ENCODE results near the gene FRMD4A. TPM values are rescaled to one million over a fixed set of nuclear protein-coding genes. Genes with fewer than 3 reads are reported as not detected.

The FRMD4A gene
- polyA plus RNA-seq, 1 donor (not counting 4 experiments of a cell fraction or from before 2014, with no cell fraction given), result 12.9 TPM

DNA sequence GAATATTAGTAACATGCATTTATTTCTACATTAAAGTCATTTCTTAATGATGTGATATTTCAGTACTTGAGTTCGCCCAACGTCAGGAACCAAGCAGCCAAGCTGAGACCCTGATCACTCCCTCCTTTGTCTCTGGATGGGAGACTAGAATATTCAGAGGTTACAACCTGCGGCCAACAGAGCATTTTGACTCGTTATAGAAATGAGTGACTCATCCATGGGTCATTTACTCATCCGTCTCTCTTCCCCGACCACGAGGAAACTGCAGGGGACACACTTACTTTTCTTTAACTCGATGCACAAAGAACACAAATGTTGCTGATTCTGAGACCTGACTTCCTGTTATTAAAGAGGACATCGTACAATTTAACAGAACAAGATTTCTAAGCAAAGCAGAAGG lies 343.3 kb downstream of the FRMD4A start:
- DNase-seq (ENCODE audit: low read depth, low spot score), result no peak
- Histone ChIP-seq H3K27me3 (ENCODE audit: control insufficient read depth, extremely low read depth, insufficient read depth, low read length) (no peaks in the 10 kb centered on the region), H3K9me3 (ENCODE audit: control insufficient read depth, low read depth, low read length) (no peaks in the 10 kb centered on the region), H2AFZ (ENCODE audit: control insufficient read depth, low read length) (no peak overlapping the region), H3K9me1 (ENCODE audit: control insufficient read depth, extremely low read depth, insufficient read depth, low read length) (no peaks in the 10 kb centered on the region), H3K27ac (ENCODE audit: control insufficient read depth, insufficient read depth, low read length) (no peak overlapping the region), H4K20me1 (ENCODE audit: control insufficient read depth, extremely low read depth, insufficient read depth, low read length) (no peaks in the 10 kb centered on the region), H3K9ac (ENCODE audit: control insufficient read depth, extremely low read depth, insufficient read depth, low read length) (no peak overlapping the region), H3K4me3 (ENCODE audit: control insufficient read depth in 2 of 3, extremely low read depth in 1 of 3, insufficient read depth in 2 of 3, low read depth in 1 of 3, low read length in 3 of 3) (no peak overlapping the region), H3K4me2 (ENCODE audit: control insufficient read depth, extremely low read depth, insufficient read depth, low read depth, low read length) (no peak overlapping the region), H3K4me1 (ENCODE audit: control insufficient read depth, extremely low read depth, insufficient read depth, low read length) (peaks cover 14% of the 10 kb centered on the region), H3K79me2 (ENCODE audit: control insufficient read depth, insufficient read depth, low read length) (no peaks in the 10 kb centered on the region), H3K36me3 (ENCODE audit: control insufficient read depth in 2 of 2, extremely low read depth in 1 of 2, insufficient read depth in 2 of 2, low read length in 2 of 2) (no peaks in the 10 kb centered on the region)
- dilution Hi-C loops (cut with MboI; ENCODE audit: extremely low pct_ligation_motif_present, low sequenced_read_pairs), result no loop called here
- FAIRE-seq, result peak; percentile 44
- TF ChIP-seq, protein P1, sequence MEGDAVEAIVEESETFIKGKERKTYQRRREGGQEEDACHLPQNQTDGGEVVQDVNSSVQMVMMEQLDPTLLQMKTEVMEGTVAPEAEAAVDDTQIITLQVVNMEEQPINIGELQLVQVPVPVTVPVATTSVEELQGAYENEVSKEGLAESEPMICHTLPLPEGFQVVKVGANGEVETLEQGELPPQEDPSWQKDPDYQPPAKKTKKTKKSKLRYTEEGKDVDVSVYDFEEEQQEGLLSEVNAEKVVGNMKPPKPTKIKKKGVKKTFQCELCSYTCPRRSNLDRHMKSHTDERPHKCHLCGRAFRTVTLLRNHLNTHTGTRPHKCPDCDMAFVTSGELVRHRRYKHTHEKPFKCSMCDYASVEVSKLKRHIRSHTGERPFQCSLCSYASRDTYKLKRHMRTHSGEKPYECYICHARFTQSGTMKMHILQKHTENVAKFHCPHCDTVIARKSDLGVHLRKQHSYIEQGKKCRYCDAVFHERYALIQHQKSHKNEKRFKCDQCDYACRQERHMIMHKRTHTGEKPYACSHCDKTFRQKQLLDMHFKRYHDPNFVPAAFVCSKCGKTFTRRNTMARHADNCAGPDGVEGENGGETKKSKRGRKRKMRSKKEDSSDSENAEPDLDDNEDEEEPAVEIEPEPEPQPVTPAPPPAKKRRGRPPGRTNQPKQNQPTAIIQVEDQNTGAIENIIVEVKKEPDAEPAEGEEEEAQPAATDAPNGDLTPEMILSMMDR (optimal IDR thresholded peaks at IDR 0.05 in 1 of 3, IDR thresholded peaks at IDR 0.05 in 1 of 3, conservative IDR thresholded peaks at IDR 0.05 in 1 of 3; ENCODE audit: extremely low read depth in 1 of 3, insufficient read depth in 2 of 3, low read length in 3 of 3), result no peak
- TF ChIP-seq EZH2 (IDR thresholded peaks at IDR 0.05; ENCODE audit: low read length), result no peak

- no peaks in the 10 kb centered on the region for H3K9me1 ChIP-seq (ENCODE audit: control insufficient read depth, extremely low read depth, insufficient read depth, low read length)
- FAIRE-seq (peak; percentile 88), DNase-seq (ENCODE audit: low read depth, low spot score) (peak; percentile 88)
- no peak overlapping the region for H2AFZ ChIP-seq (ENCODE audit: control insufficient read depth, low read length)
- H3K4me1 ChIP-seq (ENCODE audit: control insufficient read depth, extremely low read depth, insufficient read depth, low read length), result peaks cover 9% of the 10 kb centered on the region
- no peak overlapping the region for H3K9ac ChIP-seq (ENCODE audit: control insufficient read depth, extremely low read depth, insufficient read depth, low read length)
- peak overlapping the region; percentile 29 for H3K27ac ChIP-seq (ENCODE audit: control insufficient read depth, insufficient read depth, low read length)
- H4K20me1 ChIP-seq (ENCODE audit: control insufficient read depth, extremely low read depth, insufficient read depth, low read length), result no peaks in the 10 kb centered on the region
- H3K36me3 ChIP-seq (ENCODE audit: control insufficient read depth in 2 of 2, extremely low read depth in 1 of 2, insufficient read depth in 2 of 2, low read length in 2 of 2), result no peaks in the 10 kb centered on the region
- no peak overlapping the region for H3K4me2 ChIP-seq (ENCODE audit: control insufficient read depth, extremely low read depth, insufficient read depth, low read depth, low read length)
- no peaks in the 10 kb centered on the region for H3K27me3 ChIP-seq (ENCODE audit: control insufficient read depth, extremely low read depth, insufficient read depth, low read length)
- no peaks in the 10 kb centered on the region for H3K79me2 ChIP-seq (ENCODE audit: control insufficient read depth, insufficient read depth, low read length)
- no peaks in the 10 kb centered on the region for H3K9me3 ChIP-seq (ENCODE audit: control insufficient read depth, low read depth, low read length)
- TF ChIP-seq, protein P1 (optimal IDR thresholded peaks at IDR 0.05 in 1 of 3, IDR thresholded peaks at IDR 0.05 in 1 of 3, conservative IDR thresholded peaks at IDR 0.05 in 1 of 3; ENCODE audit: extremely low read depth in 1 of 3, insufficient read depth in 2 of 3, low read length in 3 of 3), result no peak
- no peak for TF ChIP-seq EZH2 (IDR thresholded peaks at IDR 0.05; ENCODE audit: low read length)
- dilution Hi-C loops (cut with MboI; ENCODE audit: extremely low pct_ligation_motif_present, low sequenced_read_pairs), result no loop called here
- no peak overlapping the region for H3K4me3 ChIP-seq (ENCODE audit: control insufficient read depth in 2 of 3, extremely low read depth in 1 of 3, insufficient read depth in 2 of 3, low read depth in 1 of 3, low read length in 3 of 3)
Measured at GRCh38 chr10:13984647-13985155, 346.0 kb downstream of the FRMD4A start.
